K562 (cell line): ENCODE data around the gene ITGAL. TPM values are rescaled to one million over a fixed set of nuclear protein-coding genes. Genes with fewer than 3 reads are reported as not detected.

ENCODE experiments used
- ATAC-seq: fragments of 200-7000 bp; cut with Tn5 transposase; 3 replicates; pipeline ENCODE4 v1.9.1; 2020; ENCODE audit warnings: moderate library complexity
- BruUV-seq: library from RNA; stranded (reverse); fragments of 400-500 nt; replicated peaks from 2 replicates; lab custom pipeline; 2021; lab: Mats Ljungman, UMichigan
- CTCF ChIA-PET: fragments of 300-600 bp; formaldehyde crosslinking; extraction: SDS; loops from one replicate; lab custom pipeline; 2021; ENCODE audit warnings: low intra/inter-chr PET ratio; lab: Yijun Ruan, JAX
- POLR2A ChIA-PET: fragments of 300-600, 350-650 bp; sonication (Branson Sonifier 250); formaldehyde crosslinking; extraction: SDS; loops from one replicate; lab custom pipeline; 2021; ENCODE audit warnings: antibody characterized with exemption, inconsistent platforms; lab: Yijun Ruan, JAX
- DNase-seq, 4 experiments: peaks; one replicate each; pipeline versions ENCODE4 v3.0.0 to v3.0.0-alpha.2; 2011 to 2018; ENCODE audit warnings: low spot score in 3 of 4, mixed read lengths in 3 of 4; ENCODE audit errors: extremely low read depth in 1 of 4
- FAIRE-seq: peaks from 2 replicates; lab custom pipeline; 2011; peaks lifted over from hg19 to GRCh38; lab: Jason Lieb, UNC
- H2AFZ ChIP-seq: 2 replicates; pipeline ENCODE4 v1.6.0; 2011; ENCODE audit warnings: low read depth, low read length, control low read depth, inconsistent platforms
- H3K27ac ChIP-seq: fragments of 200-600 bp; 3 replicates; pipeline ENCODE4 v1.8.0; 2011; ENCODE audit warnings: low read depth, mild to moderate bottlenecking, control low read depth, inconsistent platforms, low read length, moderate library complexity, mixed read lengths; ENCODE audit errors: extremely low read depth
- H3K27me3 ChIP-seq, 2 experiments: fragments of 300-600 bp in 1 of 2; 2 replicates in 1 of 2; 3 replicates in 1 of 2; pipeline versions ENCODE4 v1.6.0 to v1.8.0; 2011; ENCODE audit warnings: inconsistent platforms in 2 of 2, low read length in 2 of 2, mild to moderate bottlenecking in 1 of 2, mixed read lengths in 1 of 2, moderate library complexity in 1 of 2; ENCODE audit not compliant: control insufficient read depth in 2 of 2, insufficient read depth in 2 of 2
- H3K36me3 ChIP-seq: fragments of 300-600 bp; 3 replicates; pipeline ENCODE4 v1.8.0; 2011; ENCODE audit warnings: mild to moderate bottlenecking, low read length, inconsistent platforms; ENCODE audit not compliant: control insufficient read depth, insufficient read depth
- H3K4me1 ChIP-seq, 2 experiments: fragments of 200-600 bp in 1 of 2; replicated peaks in 1 of 2; 2 replicates in 1 of 2; 3 replicates in 1 of 2; pipeline versions ENCODE4 v1.5.1 to v1.8.0; 2011; ENCODE audit warnings: inconsistent platforms in 2 of 2, low read length in 2 of 2, mild to moderate bottlenecking in 1 of 2, mixed read lengths in 1 of 2, moderate library complexity in 1 of 2; ENCODE audit not compliant: control insufficient read depth in 2 of 2, insufficient read depth in 2 of 2
- H3K4me2 ChIP-seq: 2 replicates; pipeline ENCODE4 v1.6.1; 2011; ENCODE audit warnings: low read length, control low read depth, inconsistent platforms, mixed read lengths; ENCODE audit not compliant: insufficient read depth
- H3K4me3 ChIP-seq: fragments of 200-600 bp; sonication (generic), shearing (Covaris generic); 2 replicates; pipeline ENCODE4 v1.5.1; 2016; ENCODE audit warnings: control low read depth, inconsistent platforms
- H3K79me2 ChIP-seq: fragments of 200-600 bp; 3 replicates; pipeline ENCODE4 v1.8.0; 2011; ENCODE audit warnings: low read length, inconsistent platforms; ENCODE audit not compliant: control insufficient read depth, insufficient read depth
- H3K9ac ChIP-seq, 2 experiments: 2 replicates each; pipeline versions ENCODE4 v1.6.0 to v1.6.1; 2011; ENCODE audit warnings: low read depth in 2 of 2, low read length in 2 of 2, control low read depth in 1 of 2, inconsistent platforms in 1 of 2, mild to moderate bottlenecking in 1 of 2, mixed read lengths in 1 of 2; ENCODE audit not compliant: insufficient read depth in 1 of 2
- H3K9me1 ChIP-seq: one replicate; pipeline ENCODE4 v1.6.0; 2011; ENCODE audit warnings: inconsistent platforms, mild to moderate bottlenecking, low read length, moderate library complexity; ENCODE audit not compliant: control insufficient read depth, insufficient read depth
- H3K9me3 ChIP-seq: replicated peaks from 2 replicates; pipeline ENCODE4 v1.5.1; 2011; ENCODE audit warnings: low read depth, low read length, inconsistent platforms; ENCODE audit not compliant: control insufficient read depth, insufficient read depth
- H4K20me1 ChIP-seq: replicated peaks from 2 replicates; pipeline ENCODE4 v1.6.1; 2011; ENCODE audit warnings: low read length, inconsistent platforms, mixed read lengths; ENCODE audit not compliant: control insufficient read depth, insufficient read depth
- DDX20 ChIP-seq: fragments of 450-650 bp; IDR thresholded peaks from 2 replicates; pipeline ENCODE4 v1.6.1; 2016; ENCODE audit warnings: missing genetic modification characterization, low read depth, mild to moderate bottlenecking, missing compliant biosample characterization, moderate library complexity
- FOXK1 ChIP-seq: sonication (generic); formaldehyde crosslinking; IDR thresholded peaks from 2 replicates; pipeline ENCODE4 v1.8.0; 2022; ENCODE audit warnings: missing genetic modification reagents, mild to moderate bottlenecking, borderline replicate concordance
- JUND ChIP-seq, 2 experiments: IDR thresholded peaks; 2 replicates in 1 of 2; 3 replicates in 1 of 2; pipeline ENCODE4 v1.6.1; 2011; ENCODE audit warnings: borderline replicate concordance in 2 of 2, low read depth in 2 of 2, low read length in 2 of 2, improper control_type of control experiment in 1 of 2, missing biosample characterization in 1 of 2, missing genetic modification characterization in 1 of 2, missing genetic modification reagents in 1 of 2
- MAFF ChIP-seq: IDR thresholded peaks from 2 replicates; pipeline ENCODE4 v1.6.1; 2012; ENCODE audit warnings: low read length, improper control_type of control experiment
- POLR2A ChIP-seq: fragments of 450-650 bp; conservative IDR thresholded peaks from 2 replicates; pipeline ENCODE4 v1.6.1; 2016
- SMAD3 ChIP-seq: fragments of 450-650 bp; formaldehyde crosslinking; conservative IDR thresholded peaks from 2 replicates; pipeline ENCODE4 v1.4.0; 2020; ENCODE audit warnings: mild to moderate bottlenecking
- SMARCB1 ChIP-seq: IDR thresholded peaks from 2 replicates; pipeline ENCODE4 v1.6.1; 2011; ENCODE audit warnings: improper control_type of control experiment, low read depth; ENCODE audit not compliant: insufficient read length
- TEAD1 ChIP-seq, 2 experiments: fragments of 450-650 bp in 1 of 2; sonication (generic) in 1 of 2; formaldehyde crosslinking; IDR thresholded peaks; 2 replicates each; pipeline versions ENCODE4 v1.4.0 to v1.8.0; 2020 to 2022; ENCODE audit warnings: mild to moderate bottlenecking in 2 of 2, missing genetic modification reagents in 1 of 2
- ZC3H4 ChIP-seq: sonication (generic); formaldehyde crosslinking; IDR thresholded peaks from 2 replicates; pipeline ENCODE4 v1.9.0; 2021; ENCODE audit warnings: missing genetic modification reagents, borderline replicate concordance
- ZFP36 ChIP-seq: fragments of 150-350 bp; IDR thresholded peaks from 2 replicates; pipeline ENCODE4 v1.6.1; 2018; ENCODE audit warnings: low read length, low read depth; ENCODE audit not compliant: partially characterized antibody
- ZFX ChIP-seq: sonication (generic); formaldehyde crosslinking; IDR thresholded peaks from 2 replicates; pipeline ENCODE4 v1.8.0; 2022; ENCODE audit warnings: mild to moderate bottlenecking, missing genetic modification reagents, moderate library complexity
- ZNF316 ChIP-seq: fragments of 450-650 bp; IDR thresholded peaks from 2 replicates; pipeline ENCODE4 v1.6.1; 2016
- WGBS: fragments of 100-300 bp; shearing (Covaris generic); methylation state at CpG from one replicate; pipeline ENCODE4 v1.1.6; 2016; ENCODE audit warnings: low coverage, mixed read lengths; ENCODE audit not compliant: insufficient coverage; ENCODE audit errors: missing lambda C conversion rate; 5-methylcytosine and 5-hydroxymethylcytosine counted together
- in situ Hi-C: fragments of 300-500 bp; cut with MboI; formaldehyde crosslinking; loops from 4 replicates; pipeline ENCODE4 v1.15.0; 2018; ENCODE audit warnings: inconsistent platforms, mixed read lengths
- intact Hi-C: fragments of 100-400 bp; cut with micrococcal nuclease; formaldehyde crosslinking; loops from 2 replicates; pipeline ENCODE4 v1.14.2; 2022
- polyA plus RNA-seq, 8 experiments: library from polyadenylated mRNA; depleted of rRNA in 4 of 8; stranded (reverse) in 5 of 8; unstranded in 3 of 8; fragments of >200 nt; fragmentation: Nextera tagmentation in 2 of 8; fragmentation: Illumina TruSeq in 1 of 8; extraction: Ambion mirVana in 2 of 8; extraction: Trizol in 1 of 8; gene quantifications; 2 replicates each; pipeline versions ENCODE4 v1.2.1 to v1.2.3, GENCODE V29; 2011 to 2014; ENCODE audit warnings: inconsistent platforms in 1 of 8, missing spikeins in 1 of 8
- total RNA-seq, 7 experiments: library from RNA; depleted of rRNA in 6 of 7; stranded (reverse); fragments of >200 nt in 6 of 7; fragmentation: Illumina TruSeq in 2 of 7; extraction: Trizol in 2 of 7; gene quantifications; 2 replicates each; pipeline versions ENCODE4 v1.2.1 to v1.2.3, GENCODE V29; 2011 to 2021; ENCODE audit warnings: low replicate concordance in 1 of 7
- TF ChIP-seq, protein P1 (sequence below): IDR thresholded peaks from 2 replicates; pipeline ENCODE4 v1.6.1; 2014; ENCODE audit warnings: antibody characterized with exemption
- TF ChIP-seq, protein P2 (sequence below): fragments of 250-450 bp; sonication (Bioruptor Pico); IDR thresholded peaks from 2 replicates; pipeline ENCODE4 v1.5.0; 2021; ENCODE audit warnings: mild to moderate bottlenecking, borderline replicate concordance
- TF ChIP-seq, protein P3 (sequence below), 2 experiments: fragments of 450-650 bp; IDR thresholded peaks; 2 replicates each; pipeline ENCODE4 v1.6.1; 2016

Gene ITGAL
- total and polyA plus RNA-seq, 9 of the 15 experiments (the other 6 are each of a cell fraction or from before 2014, with no cell fraction given) = 0.01 to 0.53 TPM; not detected in 7

DNA sequence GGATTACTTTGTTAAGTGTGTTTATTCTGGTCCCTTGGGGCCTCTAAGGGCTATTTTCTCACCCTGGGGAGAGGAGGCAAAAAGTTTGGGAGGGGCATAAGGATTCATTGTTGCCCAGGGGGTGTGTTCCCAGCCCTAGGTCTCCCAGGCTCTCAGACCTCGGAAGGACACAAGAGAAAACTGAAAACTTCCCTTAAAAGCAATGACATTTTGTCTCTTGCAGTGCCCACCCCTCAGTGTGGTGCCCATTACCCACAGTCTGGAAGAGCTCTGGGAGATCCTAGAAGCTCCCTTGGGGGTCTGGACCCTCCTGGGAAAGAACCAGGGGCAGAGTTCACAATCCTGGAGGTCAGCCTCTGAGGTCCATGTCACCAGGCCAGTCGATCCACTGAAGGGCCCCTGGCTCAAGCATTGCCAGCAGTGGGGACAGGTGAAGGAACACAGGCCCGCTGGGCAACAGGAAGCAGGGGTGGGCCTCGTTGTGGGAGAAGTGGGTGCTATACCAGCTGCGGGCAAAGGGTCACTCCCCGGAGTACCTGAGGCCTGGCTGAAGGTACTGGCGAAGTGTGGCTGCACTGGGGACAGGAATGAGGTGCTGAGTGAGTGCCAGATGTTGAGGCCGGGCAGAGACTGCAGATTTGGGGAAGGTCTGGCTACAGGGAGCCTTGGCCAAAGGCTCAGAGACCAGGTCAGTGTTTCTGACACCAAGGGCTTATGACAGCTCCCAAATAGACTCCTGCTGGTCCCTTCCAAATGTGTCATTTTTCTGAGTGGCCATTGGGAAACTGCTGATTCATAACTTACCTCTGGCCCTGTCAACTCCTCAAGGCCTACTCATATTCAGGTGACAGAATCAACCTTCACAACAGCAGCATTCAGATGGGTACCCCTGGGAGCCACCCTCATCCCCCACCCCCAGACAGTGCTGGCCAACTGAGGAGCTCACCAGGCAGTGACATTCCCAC lies 66.7 kb downstream of the ITGAL start:
- WGBS = 83% methylated on average over 8 of the region's 8 CpGs
- TF ChIP-seq SMAD3 (CRISPR knock-in tag) (no peak), DDX20 (no peak), ZFX (peak; percentile 41), JUND (IDR thresholded peaks at IDR 0.05; ENCODE audit: borderline replicate concordance, low read depth, low read length) (0 out of 2 replicates have a peak, but pooled peaks have one; percentile 7), JUND (tag; IDR thresholded peaks at IDR 0.05; ENCODE audit: borderline replicate concordance, low read depth, low read length) (no peak), MAFF (peak; percentile 46; the same call in 1 of the 2 replicates), POLR2A (no peak), ZC3H4 (no peak), SMARCB1 (no peak), FOXK1 (no peak), TEAD1 (CRISPR knock-in tag; IDR thresholded peaks at IDR 0.05) (no peak), ZFP36 (no peak), ZNF316 (peak; percentile 95)
- TF ChIP-seq, protein P1, sequence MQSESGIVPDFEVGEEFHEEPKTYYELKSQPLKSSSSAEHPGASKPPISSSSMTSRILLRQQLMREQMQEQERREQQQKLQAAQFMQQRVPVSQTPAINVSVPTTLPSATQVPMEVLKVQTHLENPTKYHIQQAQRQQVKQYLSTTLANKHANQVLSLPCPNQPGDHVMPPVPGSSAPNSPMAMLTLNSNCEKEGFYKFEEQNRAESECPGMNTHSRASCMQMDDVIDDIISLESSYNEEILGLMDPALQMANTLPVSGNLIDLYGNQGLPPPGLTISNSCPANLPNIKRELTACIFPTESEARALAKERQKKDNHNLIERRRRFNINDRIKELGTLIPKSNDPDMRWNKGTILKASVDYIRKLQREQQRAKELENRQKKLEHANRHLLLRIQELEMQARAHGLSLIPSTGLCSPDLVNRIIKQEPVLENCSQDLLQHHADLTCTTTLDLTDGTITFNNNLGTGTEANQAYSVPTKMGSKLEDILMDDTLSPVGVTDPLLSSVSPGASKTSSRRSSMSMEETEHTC = no peak
- TF ChIP-seq, protein P2, sequence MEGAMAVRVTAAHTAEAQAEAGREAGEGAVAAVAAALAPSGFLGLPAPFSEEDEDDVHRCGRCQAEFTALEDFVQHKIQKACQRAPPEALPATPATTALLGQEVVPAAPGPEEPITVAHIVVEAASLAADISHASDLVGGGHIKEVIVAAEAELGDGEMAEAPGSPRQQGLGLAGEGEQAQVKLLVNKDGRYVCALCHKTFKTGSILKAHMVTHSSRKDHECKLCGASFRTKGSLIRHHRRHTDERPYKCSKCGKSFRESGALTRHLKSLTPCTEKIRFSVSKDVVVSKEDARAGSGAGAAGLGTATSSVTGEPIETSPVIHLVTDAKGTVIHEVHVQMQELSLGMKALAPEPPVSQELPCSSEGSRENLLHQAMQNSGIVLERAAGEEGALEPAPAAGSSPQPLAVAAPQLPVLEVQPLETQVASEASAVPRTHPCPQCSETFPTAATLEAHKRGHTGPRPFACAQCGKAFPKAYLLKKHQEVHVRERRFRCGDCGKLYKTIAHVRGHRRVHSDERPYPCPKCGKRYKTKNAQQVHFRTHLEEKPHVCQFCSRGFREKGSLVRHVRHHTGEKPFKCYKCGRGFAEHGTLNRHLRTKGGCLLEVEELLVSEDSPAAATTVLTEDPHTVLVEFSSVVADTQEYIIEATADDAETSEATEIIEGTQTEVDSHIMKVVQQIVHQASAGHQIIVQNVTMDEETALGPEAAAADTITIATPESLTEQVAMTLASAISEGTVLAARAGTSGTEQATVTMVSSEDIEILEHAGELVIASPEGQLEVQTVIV (CRISPR knock-in tag) = no peak
- TF ChIP-seq, protein P3, sequence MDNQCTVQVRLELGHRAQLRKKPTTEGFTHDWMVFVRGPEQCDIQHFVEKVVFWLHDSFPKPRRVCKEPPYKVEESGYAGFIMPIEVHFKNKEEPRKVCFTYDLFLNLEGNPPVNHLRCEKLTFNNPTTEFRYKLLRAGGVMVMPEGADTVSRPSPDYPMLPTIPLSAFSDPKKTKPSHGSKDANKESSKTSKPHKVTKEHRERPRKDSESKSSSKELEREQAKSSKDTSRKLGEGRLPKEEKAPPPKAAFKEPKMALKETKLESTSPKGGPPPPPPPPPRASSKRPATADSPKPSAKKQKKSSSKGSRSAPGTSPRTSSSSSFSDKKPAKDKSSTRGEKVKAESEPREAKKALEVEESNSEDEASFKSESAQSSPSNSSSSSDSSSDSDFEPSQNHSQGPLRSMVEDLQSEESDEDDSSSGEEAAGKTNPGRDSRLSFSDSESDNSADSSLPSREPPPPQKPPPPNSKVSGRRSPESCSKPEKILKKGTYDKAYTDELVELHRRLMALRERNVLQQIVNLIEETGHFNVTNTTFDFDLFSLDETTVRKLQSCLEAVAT (IDR thresholded peaks at IDR 0.05) = no peak

More for the DNA sequence above, 66.7 kb downstream of the ITGAL start:
- no peak overlapping the region for H3K4me2 ChIP-seq
- ChIA-PET POLR2A (interaction anchor here (0.9 to 3.5 kb wide), 4 partner anchors 12 to 120 kb away, joined by 3 to 20 read pairs (median 3); partner anchors contain the start of gene ZNF764), CTCF (no interaction called here)
- in situ Hi-C loops = no loop called here
- H4K20me1 ChIP-seq = no peaks in the 10 kb centered on the region
- no peaks in the 10 kb centered on the region for H3K36me3 ChIP-seq
- peak overlapping the region; percentile 16; the same call in 1 of the 3 replicates for H3K27ac ChIP-seq
- no TSS peak for BruUV-seq
- no peak overlapping the region for H2AFZ ChIP-seq
- DNase-seq (no peak), FAIRE-seq (peak; percentile 23), ATAC-seq (no peak)
- peaks cover 33 to 40% of the 10 kb centered on the region in 2 experiments; a peak in 4 of 5 replicates for H3K4me1 ChIP-seq
- no peaks in the 10 kb centered on the region for H3K9me3 ChIP-seq
- H3K4me3 ChIP-seq = no peak overlapping the region
- H3K9ac ChIP-seq = peak overlapping the region; percentile 3 to 66
- H3K79me2 ChIP-seq = peaks cover 26% of the 10 kb centered on the region
- H3K9me1 ChIP-seq = no peaks in the 10 kb centered on the region
- H3K27me3 ChIP-seq = no peaks in the 10 kb centered on the region
- intact Hi-C loops = loop anchor here (10.0 kb wide), 1 partner anchor 156 kb away; the partner anchor contains the start of gene SRCAP
